GM18520 (cell line): Measurements from ENCODE around the gene SEMA3C.

Experiments
- ATAC-seq: cut with Tn5 transposase; IDR thresholded peaks from one replicate; pipeline ENCODE4 v1.9.1; 2021; ENCODE audit not compliant: unreplicated experiment

Gene SEMA3C

GRCh38 chr7:80783678-80784327 lies 135.0 kb downstream of the SEMA3C start:
- no peak for ATAC-seq

GRCh38 chr7:80783186-80783677 lies 135.6 kb downstream of the SEMA3C start:
- ATAC-seq, result no peak

GRCh38 chr7:80781561-80781979 lies 137.3 kb downstream of the SEMA3C start:
- ATAC-seq, result no peak

GRCh38 chr7:80781146-80781545 lies 137.7 kb downstream of the SEMA3C start:
- ATAC-seq, result no peak

GRCh38 chr7:80779456-80779855 lies 139.4 kb downstream of the SEMA3C start:
- no peak for ATAC-seq

GRCh38 chr7:80775897-80776296 lies 143.0 kb downstream of the SEMA3C start:
- no peak for ATAC-seq

GRCh38 chr7:80775482-80775881 lies 143.4 kb downstream of the SEMA3C start:
- ATAC-seq, result no peak

- no peak for ATAC-seq
Measured at GRCh38 chr7:80774843-80775242, 144.0 kb downstream of the SEMA3C start.

- ATAC-seq, result no peak
Measured at GRCh38 chr7:80773787-80774508, 144.9 kb downstream of the SEMA3C start.

GRCh38 chr7:80772347-80772993 lies 146.4 kb downstream of the SEMA3C start:
- ATAC-seq, result no peak

GRCh38 chr7:80771523-80771922 lies 147.3 kb downstream of the SEMA3C start:
- no peak for ATAC-seq

- ATAC-seq, result no peak
Measured at GRCh38 chr7:80770675-80771081, 148.2 kb downstream of the SEMA3C start.

GRCh38 chr7:80770061-80770460 lies 148.8 kb downstream of the SEMA3C start:
- no peak for ATAC-seq

GRCh38 chr7:80768756-80769155 lies 150.1 kb downstream of the SEMA3C start:
- no peak for ATAC-seq

GRCh38 chr7:80767654-80768053 lies 151.2 kb downstream of the SEMA3C start:
- no peak for ATAC-seq

GRCh38 chr7:80766724-80767123 lies 152.1 kb downstream of the SEMA3C start:
- ATAC-seq, result no peak

GRCh38 chr7:80764132-80764531 lies 154.7 kb downstream of the SEMA3C start:
- ATAC-seq, result no peak

- no peak for ATAC-seq
Measured at GRCh38 chr7:80763704-80764103, 155.1 kb downstream of the SEMA3C start.

- ATAC-seq, result no peak
Measured at GRCh38 chr7:80763289-80763688, 155.6 kb downstream of the SEMA3C start.

GRCh38 chr7:80760292-80760691 lies 158.6 kb downstream of the SEMA3C start:
- no peak for ATAC-seq

- no peak for ATAC-seq
Measured at GRCh38 chr7:80752954-80753690, 165.7 kb downstream of the SEMA3C start.
